Smooth muscle cell (in vitro differentiated cells): ENCODE data around the gene VWF. TPM values are rescaled to one million over a fixed set of nuclear protein-coding genes. Genes with fewer than 3 reads are reported as not detected.

Source experiments
- DNase-seq: peaks from one replicate; lab custom pipeline; 2025; ENCODE audit not compliant: unreplicated experiment; lab: John Stamatoyannopoulos, UW
- H2AFZ ChIP-seq: fragments of 200-600 bp; sonication (generic); 2 replicates; pipeline ENCODE4 v1.6.0; 2016; ENCODE audit warnings: antibody characterized with exemption, low read depth, mild to moderate bottlenecking
- H3F3A ChIP-seq: fragments of 200-600 bp; sonication (generic); 2 replicates; pipeline ENCODE4 v1.6.0; 2017; ENCODE audit warnings: antibody characterized with exemption, low read depth
- H3K27ac ChIP-seq: fragments of 200-600 bp; sonication (generic); 2 replicates; pipeline ENCODE4 v1.5.1; 2016; ENCODE audit warnings: low read depth, mild to moderate bottlenecking
- H3K27me3 ChIP-seq: fragments of 200-600 bp; sonication (generic); 2 replicates; pipeline ENCODE4 v1.6.1; 2016; ENCODE audit warnings: low read depth, mild to moderate bottlenecking
- H3K36me3 ChIP-seq: fragments of 200-600 bp; sonication (generic); 2 replicates; pipeline ENCODE4 v1.5.1; 2016; ENCODE audit warnings: low read depth
- H3K4me1 ChIP-seq: fragments of 200-600 bp; sonication (generic); 2 replicates; pipeline ENCODE4 v1.5.1; 2016; ENCODE audit warnings: low read depth
- H3K4me2 ChIP-seq: fragments of 200-600 bp; sonication (generic); 2 replicates; pipeline ENCODE4 v1.6.0; 2016; ENCODE audit warnings: mild to moderate bottlenecking
- H3K4me3 ChIP-seq: fragments of 200-600 bp; sonication (generic); 2 replicates; pipeline ENCODE4 v1.5.1; 2016; ENCODE audit warnings: mild to moderate bottlenecking
- H3K79me2 ChIP-seq: fragments of 200-600 bp; sonication (generic); 2 replicates; pipeline ENCODE4 v1.6.0; 2016; ENCODE audit warnings: low read depth, mild to moderate bottlenecking
- H3K9ac ChIP-seq: fragments of 200-600 bp; sonication (generic); 2 replicates; pipeline ENCODE4 v1.6.0; 2016; ENCODE audit warnings: low read depth
- H3K9me3 ChIP-seq: fragments of 200-600 bp; sonication (generic); replicated peaks from 2 replicates; pipeline ENCODE4 v1.5.1; 2016; ENCODE audit warnings: low read depth
- H4K20me1 ChIP-seq: fragments of 200-600 bp; sonication (generic); 2 replicates; pipeline ENCODE4 v1.6.0; 2016; ENCODE audit warnings: low read depth
- WGBS: methylation state at CpG from one replicate; pipeline ENCODE4 v1.1.7; 2016; ENCODE audit warnings: low lambda C conversion rate; 5-methylcytosine and 5-hydroxymethylcytosine counted together
- polyA plus RNA-seq: library from polyadenylated mRNA; unstranded; fragments of >200 nt; fragmentation: Nextera tagmentation; extraction: Ambion mirVana; gene quantifications from 2 replicates; pipeline ENCODE4 v1.2.1, GENCODE V29; 2016
- total RNA-seq: library from RNA; depleted of rRNA; stranded (reverse); fragments of >200 nt; gene quantifications from 2 replicates; pipeline ENCODE4 v1.2.3, GENCODE V29; 2014
- TF ChIP-seq, protein P1 (sequence below): fragments of 200-600 bp; sonication (generic); IDR thresholded peaks from 2 replicates; pipeline ENCODE4 v1.5.1; 2017; ENCODE audit warnings: borderline replicate concordance, mild to moderate bottlenecking, antibody characterized with exemption; ENCODE audit not compliant: insufficient read depth, poor library complexity, severe bottlenecking

Gene VWF
- total and polyA plus RNA-seq, 2 experiments from 2014 or later = 0.19 TPM; not detected in 1

DNA sequence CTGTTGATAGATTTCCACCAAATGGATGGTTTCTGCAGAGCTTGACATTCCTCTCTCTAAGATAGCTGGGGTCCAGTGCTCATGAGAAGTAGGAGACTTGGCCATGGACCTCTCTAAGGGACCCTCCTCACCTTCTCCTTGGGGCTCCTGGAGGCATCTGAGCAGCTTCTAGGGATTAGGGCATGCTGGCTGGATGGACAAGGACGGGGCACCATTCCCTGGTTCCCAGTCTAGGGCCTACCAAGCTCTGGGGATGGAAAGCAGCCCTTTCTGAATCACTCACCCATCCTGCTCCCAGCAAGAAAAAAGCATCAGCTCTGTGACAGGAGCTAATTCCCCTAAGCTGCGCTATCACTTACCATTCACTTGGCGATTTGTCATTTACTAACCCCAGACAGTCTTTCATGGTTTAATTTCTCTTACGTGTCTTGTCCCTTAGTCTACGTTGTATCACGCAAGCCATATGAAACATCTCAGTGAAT is 39.5 kb downstream of the VWF start:
- 39% methylated on average over 6 of the region's 6 CpGs for WGBS
- DNase-seq = no peak
- no peaks in the 10 kb centered on the region for H3F3A ChIP-seq
- peaks cover 24% of the 10 kb centered on the region for H3K4me1 ChIP-seq
- H4K20me1 ChIP-seq = no peaks in the 10 kb centered on the region
- no peaks in the 10 kb centered on the region for H3K9me3 ChIP-seq
- TF ChIP-seq, protein P1, sequence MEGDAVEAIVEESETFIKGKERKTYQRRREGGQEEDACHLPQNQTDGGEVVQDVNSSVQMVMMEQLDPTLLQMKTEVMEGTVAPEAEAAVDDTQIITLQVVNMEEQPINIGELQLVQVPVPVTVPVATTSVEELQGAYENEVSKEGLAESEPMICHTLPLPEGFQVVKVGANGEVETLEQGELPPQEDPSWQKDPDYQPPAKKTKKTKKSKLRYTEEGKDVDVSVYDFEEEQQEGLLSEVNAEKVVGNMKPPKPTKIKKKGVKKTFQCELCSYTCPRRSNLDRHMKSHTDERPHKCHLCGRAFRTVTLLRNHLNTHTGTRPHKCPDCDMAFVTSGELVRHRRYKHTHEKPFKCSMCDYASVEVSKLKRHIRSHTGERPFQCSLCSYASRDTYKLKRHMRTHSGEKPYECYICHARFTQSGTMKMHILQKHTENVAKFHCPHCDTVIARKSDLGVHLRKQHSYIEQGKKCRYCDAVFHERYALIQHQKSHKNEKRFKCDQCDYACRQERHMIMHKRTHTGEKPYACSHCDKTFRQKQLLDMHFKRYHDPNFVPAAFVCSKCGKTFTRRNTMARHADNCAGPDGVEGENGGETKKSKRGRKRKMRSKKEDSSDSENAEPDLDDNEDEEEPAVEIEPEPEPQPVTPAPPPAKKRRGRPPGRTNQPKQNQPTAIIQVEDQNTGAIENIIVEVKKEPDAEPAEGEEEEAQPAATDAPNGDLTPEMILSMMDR = no peak
- H2AFZ ChIP-seq = no peak overlapping the region
- no peaks in the 10 kb centered on the region for H3K27me3 ChIP-seq
- no peak overlapping the region for H3K9ac ChIP-seq
- no peak overlapping the region for H3K4me3 ChIP-seq
- H3K4me2 ChIP-seq = peak overlapping the region; percentile 34
- H3K27ac ChIP-seq = peak overlapping the region; percentile 9
- H3K36me3 ChIP-seq = no peaks in the 10 kb centered on the region
- no peaks in the 10 kb centered on the region for H3K79me2 ChIP-seq

DNA sequence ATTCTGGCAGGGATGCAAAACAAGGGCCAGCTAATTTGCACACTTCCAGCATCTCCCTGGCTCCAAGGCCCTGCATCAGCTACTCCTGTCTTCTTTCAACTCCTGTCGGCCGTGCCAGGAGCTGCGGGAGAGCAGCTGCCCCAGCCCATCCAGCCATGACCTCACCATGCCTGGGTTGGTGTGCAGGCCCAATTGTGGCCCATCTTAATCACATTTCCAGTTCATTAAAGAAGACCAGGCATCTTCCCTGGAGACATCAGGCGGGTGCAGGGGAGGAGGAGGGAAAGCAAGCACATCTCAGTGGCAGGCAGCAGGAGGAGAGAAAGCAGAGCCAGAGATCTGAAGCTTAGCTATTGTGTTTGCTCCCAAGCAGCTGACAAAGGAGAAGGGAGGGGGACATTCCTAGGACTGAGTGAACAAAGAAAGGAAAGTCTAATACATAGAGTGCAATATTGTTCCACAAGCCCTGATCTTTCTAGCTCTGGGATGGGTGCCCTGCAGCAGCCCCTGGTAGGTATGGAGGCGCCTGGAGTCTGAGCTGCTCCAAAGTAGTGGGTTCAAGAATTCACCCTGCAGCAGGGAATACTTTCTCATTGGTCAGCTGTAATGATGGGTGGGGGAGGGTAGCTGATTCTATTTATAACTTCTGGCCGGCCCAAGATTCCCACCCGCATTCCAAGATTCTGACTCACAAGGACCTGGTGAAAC is 40.1 kb downstream of the VWF start:
- Histone ChIP-seq H3K27ac (peak overlapping the region; percentile 9), H3K4me1 (peaks cover 21% of the 10 kb centered on the region), H3K9me3 (no peaks in the 10 kb centered on the region), H3K4me3 (no peak overlapping the region), H3K79me2 (no peaks in the 10 kb centered on the region), H4K20me1 (no peaks in the 10 kb centered on the region), H3K36me3 (no peaks in the 10 kb centered on the region), H2AFZ (no peak overlapping the region), H3K9ac (no peak overlapping the region), H3F3A (no peaks in the 10 kb centered on the region), H3K27me3 (no peaks in the 10 kb centered on the region), H3K4me2 (no peak overlapping the region)
- TF ChIP-seq, protein P1 = no peak
- no peak for DNase-seq
- WGBS = 25% methylated on average over 7 of the region's 7 CpGs

DNA sequence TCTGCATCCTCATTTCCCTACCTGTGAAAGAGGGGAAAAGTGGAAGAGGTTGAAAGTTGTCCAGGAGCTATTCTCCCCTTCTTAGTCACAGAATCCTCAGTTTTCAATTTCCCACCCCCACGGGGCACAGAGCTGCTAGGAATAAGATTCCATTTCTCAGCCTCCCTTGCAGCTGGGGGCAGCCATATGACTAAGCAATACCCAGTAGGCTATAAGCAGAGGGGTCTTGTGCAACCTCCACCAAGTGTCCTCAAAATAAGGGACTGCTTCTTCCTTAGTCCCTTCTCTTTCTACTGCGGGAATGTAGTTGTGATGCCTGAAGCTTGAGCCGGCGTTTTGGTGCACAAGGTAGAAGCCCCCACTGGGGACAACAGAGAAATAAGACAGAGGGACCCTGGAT is 40.9 kb downstream of the VWF start:
- no peaks in the 10 kb centered on the region for H3K9me3 ChIP-seq
- H2AFZ ChIP-seq = no peak overlapping the region
- H3F3A ChIP-seq = no peaks in the 10 kb centered on the region
- H3K36me3 ChIP-seq = no peaks in the 10 kb centered on the region
- H4K20me1 ChIP-seq = no peaks in the 10 kb centered on the region
- H3K4me2 ChIP-seq = no peak overlapping the region
- no peak for DNase-seq
- H3K4me1 ChIP-seq = peaks cover 17% of the 10 kb centered on the region
- H3K79me2 ChIP-seq = no peaks in the 10 kb centered on the region
- TF ChIP-seq, protein P1 = no peak
- H3K9ac ChIP-seq = no peak overlapping the region
- no peaks in the 10 kb centered on the region for H3K27me3 ChIP-seq
- WGBS = 70% methylated on average over 4 of the region's 4 CpGs
- H3K4me3 ChIP-seq = no peak overlapping the region
- no peak overlapping the region for H3K27ac ChIP-seq

DNA sequence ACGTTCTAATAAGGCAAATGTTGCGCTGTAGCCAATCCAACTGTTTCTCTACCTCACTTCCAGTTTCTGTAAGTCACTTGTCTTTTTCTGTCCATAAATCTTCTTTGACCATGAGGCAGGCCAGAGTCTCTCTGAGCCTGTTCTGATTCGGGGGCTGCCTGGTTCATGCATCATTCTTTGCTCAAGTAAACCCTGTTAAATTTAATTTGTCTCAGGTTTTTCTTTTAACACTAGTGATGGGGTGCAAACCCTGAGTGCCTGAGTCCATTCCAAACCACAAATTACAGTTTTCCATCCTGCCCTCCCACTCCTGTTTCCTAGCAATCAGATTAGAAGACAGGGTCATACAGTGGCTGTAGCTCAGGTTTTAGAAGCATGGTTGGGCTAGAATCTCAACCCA is 41.9 kb downstream of the VWF start:
- no peaks in the 10 kb centered on the region for H3K36me3 ChIP-seq
- no peak overlapping the region for H2AFZ ChIP-seq
- TF ChIP-seq, protein P1 = no peak
- DNase-seq = no peak
- H3K27me3 ChIP-seq = no peaks in the 10 kb centered on the region
- H3K79me2 ChIP-seq = no peaks in the 10 kb centered on the region
- no peaks in the 10 kb centered on the region for H4K20me1 ChIP-seq
- WGBS = 56% methylated on average over 3 of the region's 3 CpGs
- no peak overlapping the region for H3K4me2 ChIP-seq
- no peaks in the 10 kb centered on the region for H3K9me3 ChIP-seq
- no peak overlapping the region for H3K9ac ChIP-seq
- no peak overlapping the region for H3K27ac ChIP-seq
- no peaks in the 10 kb centered on the region for H3F3A ChIP-seq
- no peak overlapping the region for H3K4me3 ChIP-seq
- H3K4me1 ChIP-seq = peaks cover 17% of the 10 kb centered on the region
